Activated CD4-positive, alpha-beta T cell treated with anti-CD3 and anti-CD28 coated beads, Interleukin-2, amount 10 ng/mL, durations not matched to agents 24 days and 14 days (primary cell): Measurements from ENCODE around the gene DMXL1. TPM values are rescaled to one million over a fixed set of nuclear protein-coding genes. Genes with fewer than 3 reads are reported as not detected.
A peak's percentile ranks its signal among the peaks of the same experiment; 100 is the strongest.

ENCODE experiments used
- DNase-seq: peaks from one replicate; pipeline ENCODE4 v3.0.0; 2022
- H3K27ac Mint-ChIP-seq: one replicate; pipeline ENCODE4 v1.8.0; 2022; ENCODE audit warnings: mild to moderate bottlenecking, mixed read lengths
- H3K27me3 Mint-ChIP-seq: one replicate; pipeline ENCODE4 v1.8.0; 2022; ENCODE audit warnings: mixed read lengths
- H3K36me3 Mint-ChIP-seq: one replicate; pipeline ENCODE4 v1.8.0; 2022; ENCODE audit warnings: low read depth, mild to moderate bottlenecking, mixed read lengths
- H3K4me1 Mint-ChIP-seq: one replicate; pipeline ENCODE4 v1.8.0; 2021; ENCODE audit warnings: mixed read lengths
- H3K4me3 Mint-ChIP-seq: one replicate; pipeline ENCODE4 v1.8.0; 2022; ENCODE audit warnings: mild to moderate bottlenecking, moderate library complexity, mixed read lengths
- H3K9me3 Mint-ChIP-seq: one replicate; pipeline ENCODE4 v1.8.0; 2021; ENCODE audit warnings: mixed read lengths
- intact Hi-C: fragments of 100-400 bp; cut with micrococcal nuclease; formaldehyde crosslinking; loops from one replicate; pipeline ENCODE4 v1.15.1; 2023
- total RNA-seq: library from RNA; stranded (reverse); gene quantifications from 2 replicates; pipeline ENCODE4 v1.2.3, GENCODE V29; 2022

DMXL1 gene
- total RNA-seq, 1 donor from 2014 or later, result 25.6 TPM

- peaks cover 23% of the 10 kb centered on the region for H3K4me1 Mint-ChIP-seq
- no peaks in the 10 kb centered on the region for H3K27me3 Mint-ChIP-seq
- H3K9me3 Mint-ChIP-seq, result peaks cover 30% of the 10 kb centered on the region
- DNase-seq, result peak; percentile 48
- peaks cover 11% of the 10 kb centered on the region for H3K36me3 Mint-ChIP-seq
- intact Hi-C loops, result no loop called here
- no peak overlapping the region for H3K4me3 Mint-ChIP-seq
- no peak overlapping the region for H3K27ac Mint-ChIP-seq
Measured at GRCh38 chr5:119263639-119264038, 192.8 kb downstream of the DMXL1 start.

DNA sequence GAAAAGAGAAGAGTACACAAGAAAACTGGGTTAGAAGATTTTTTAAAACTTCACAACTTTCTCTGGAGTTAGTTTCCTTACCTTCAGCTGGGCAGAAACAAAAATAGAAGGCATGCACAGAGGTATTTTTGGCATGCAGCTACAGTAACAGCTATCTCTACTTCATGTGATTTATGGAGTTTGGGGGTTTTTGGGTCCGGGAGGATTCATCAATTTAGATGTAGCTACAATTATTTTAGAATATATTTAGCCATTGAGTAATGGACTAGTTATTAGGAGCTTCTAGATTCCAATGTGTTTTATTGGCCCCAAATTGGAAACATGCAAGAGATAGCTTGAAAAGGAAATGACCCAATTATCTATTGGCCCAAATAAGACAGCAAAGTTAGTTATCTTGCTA lies 193.3 kb downstream of the DMXL1 start:
- Mint-ChIP-seq H3K9me3 (peaks cover 27% of the 10 kb centered on the region), H3K27ac (no peak overlapping the region)
- intact Hi-C loops, result no loop called here

GRCh38 chr5:119267958-119268386 lies 197.1 kb downstream of the DMXL1 start:
- no peaks in the 10 kb centered on the region for H3K27me3 Mint-ChIP-seq
- peaks cover 26% of the 10 kb centered on the region for H3K36me3 Mint-ChIP-seq
- intact Hi-C loops, result loop anchor here (1.0 to 2.0 kb wide), 5 partner anchors 32 to 280 kb away; partner anchors contain the start of gene DTWD2
- peaks cover 22% of the 10 kb centered on the region for H3K9me3 Mint-ChIP-seq
- H3K27ac Mint-ChIP-seq, result peak overlapping the region; percentile 97
- peaks cover 54% of the 10 kb centered on the region for H3K4me1 Mint-ChIP-seq
- peak; percentile 93 for DNase-seq
- peak overlapping the region; percentile 95 for H3K4me3 Mint-ChIP-seq

More for the DNA sequence above, 193.3 kb downstream of the DMXL1 start:
- no peaks in the 10 kb centered on the region for H3K27me3 Mint-ChIP-seq
- peaks cover 12% of the 10 kb centered on the region for H3K36me3 Mint-ChIP-seq
- peaks cover 23% of the 10 kb centered on the region for H3K4me1 Mint-ChIP-seq
- DNase-seq, result peak; percentile 15
- no peak overlapping the region for H3K4me3 Mint-ChIP-seq

DNA sequence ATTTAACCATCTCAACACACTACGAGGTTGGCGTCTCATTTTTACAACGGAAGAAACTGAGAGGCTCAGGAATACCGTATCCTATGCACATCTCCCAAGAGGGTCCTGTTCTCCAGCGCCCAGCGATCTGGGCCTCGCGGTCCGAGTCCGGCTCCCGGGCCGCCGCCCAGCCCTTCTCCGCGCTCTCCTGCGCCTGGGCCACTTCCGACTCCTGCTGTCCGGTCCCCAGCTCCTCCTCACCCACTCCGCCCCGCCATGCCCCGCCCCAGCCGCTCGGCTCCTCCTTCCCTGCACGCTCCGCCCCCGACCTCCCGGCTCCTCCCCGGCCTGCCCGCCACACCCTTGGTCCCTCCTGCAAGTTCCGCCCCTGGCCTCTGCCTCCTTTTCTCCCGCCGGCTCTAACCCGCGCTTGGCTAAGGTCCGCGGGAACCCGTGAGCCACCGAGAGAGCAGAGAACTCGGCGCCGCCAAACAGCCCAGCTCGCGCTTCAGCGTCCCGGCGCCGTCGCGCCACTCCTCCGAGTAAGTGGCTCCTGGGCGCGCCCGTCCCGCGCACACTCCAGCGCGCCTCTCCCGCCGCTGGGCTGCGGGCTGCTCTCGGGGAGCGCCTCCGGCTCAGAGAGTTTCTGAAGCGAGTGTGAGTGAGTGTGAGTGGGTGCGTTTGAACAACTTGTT lies 197.6 kb downstream of the DMXL1 start:
- intact Hi-C loops, result loop anchor here (1.0 to 2.0 kb wide), 9 partner anchors 32 to 280 kb away; partner anchors contain the start of gene DTWD2
- Mint-ChIP-seq H3K27ac (peak overlapping the region; percentile 97), H3K36me3 (peaks cover 23% of the 10 kb centered on the region), H3K4me3 (peak overlapping the region; percentile 95), H3K4me1 (peaks cover 59% of the 10 kb centered on the region), H3K9me3 (peaks cover 17% of the 10 kb centered on the region), H3K27me3 (no peaks in the 10 kb centered on the region)
- peak; percentile 99 for DNase-seq

DNA sequence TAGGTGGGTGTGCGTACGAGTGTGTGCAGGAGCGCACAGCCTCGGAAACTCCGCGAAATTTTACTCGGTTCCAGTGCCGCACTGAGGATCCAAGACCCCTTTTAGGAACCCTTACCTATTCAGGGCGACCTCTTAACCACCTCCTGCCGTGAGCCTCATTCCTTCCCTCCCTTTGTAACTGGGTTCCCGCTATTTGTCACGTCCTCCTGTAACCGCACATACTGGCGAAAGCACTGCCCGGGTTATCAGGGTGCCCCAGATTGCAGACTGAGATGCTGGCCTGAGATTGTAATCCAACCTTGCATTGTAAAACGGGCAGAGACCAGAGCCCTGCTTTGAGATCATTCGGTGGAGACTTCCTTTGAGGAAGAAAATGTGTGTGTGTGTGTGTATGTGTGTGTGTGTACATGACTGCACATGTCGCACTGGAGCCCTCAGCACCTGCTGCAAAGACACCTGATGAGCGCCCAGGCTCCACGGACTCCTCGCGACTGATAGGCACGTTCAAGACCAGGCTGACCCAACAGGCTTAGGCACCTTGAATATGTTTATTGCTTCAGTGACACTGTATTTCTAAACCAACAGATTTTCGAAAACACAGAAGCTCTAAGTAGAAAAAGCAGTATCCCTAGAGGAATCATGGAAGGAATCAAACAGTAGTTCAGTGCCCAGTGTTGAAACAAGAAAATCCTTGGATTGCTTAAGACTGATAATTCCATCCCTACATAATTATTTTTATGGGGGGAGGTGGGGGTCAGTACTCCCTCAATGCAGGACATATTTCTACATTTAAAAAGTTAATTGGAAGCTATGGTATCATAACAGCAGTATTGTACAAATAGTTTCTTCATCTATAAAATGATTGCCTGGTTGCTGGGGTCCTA lies 198.4 kb downstream of the DMXL1 start:
- H3K4me1 Mint-ChIP-seq, result peaks cover 63% of the 10 kb centered on the region
- no peaks in the 10 kb centered on the region for H3K27me3 Mint-ChIP-seq
- H3K4me3 Mint-ChIP-seq, result peak overlapping the region; percentile 95
- peak overlapping the region; percentile 97 for H3K27ac Mint-ChIP-seq
- peak; percentile 83 for DNase-seq
- peaks cover 9% of the 10 kb centered on the region for H3K9me3 Mint-ChIP-seq
- intact Hi-C loops, result loop anchor here (1.0 to 2.0 kb wide), 7 partner anchors 46 to 239 kb away; no protein-coding TSS in a partner anchor
- H3K36me3 Mint-ChIP-seq, result peaks cover 26% of the 10 kb centered on the region

DNA sequence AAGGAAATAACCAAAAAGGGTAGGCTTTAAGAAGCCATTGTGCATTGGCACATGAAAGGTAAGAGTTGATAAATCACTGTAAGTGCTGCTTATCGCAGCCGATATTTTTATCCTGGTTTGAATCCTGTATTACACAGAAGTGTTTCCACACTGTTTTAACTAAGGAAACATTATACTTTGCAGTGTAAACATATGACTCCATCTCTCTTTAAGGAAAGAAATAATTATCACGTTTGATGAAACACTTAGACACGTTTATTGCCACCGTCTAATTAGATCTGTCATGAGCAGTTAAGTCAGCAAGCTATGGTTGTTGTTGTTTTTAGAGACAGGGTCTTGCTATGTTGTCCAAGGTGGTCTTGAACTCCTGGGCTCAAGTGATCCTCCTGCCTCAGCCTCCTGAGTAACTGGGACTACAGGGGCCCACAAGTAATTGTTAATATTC lies 199.3 kb downstream of the DMXL1 start:
- Mint-ChIP-seq H3K9me3 (peaks cover 7% of the 10 kb centered on the region), H3K4me3 (peak overlapping the region; percentile 95), H3K36me3 (peaks cover 27% of the 10 kb centered on the region), H3K27ac (peak overlapping the region; percentile 88), H3K4me1 (peaks cover 72% of the 10 kb centered on the region), H3K27me3 (no peaks in the 10 kb centered on the region)
- peak; percentile 56 for DNase-seq
- intact Hi-C loops, result no loop called here

- Mint-ChIP-seq H3K4me1 (peaks cover 72% of the 10 kb centered on the region), H3K27me3 (no peaks in the 10 kb centered on the region), H3K9me3 (no peaks in the 10 kb centered on the region), H3K4me3 (peak overlapping the region; percentile 95), H3K36me3 (peaks cover 26% of the 10 kb centered on the region), H3K27ac (peak overlapping the region; percentile 76)
- intact Hi-C loops, result no loop called here
- peak; percentile 66 for DNase-seq
Measured at GRCh38 chr5:119270960-119271757, 200.3 kb downstream of the DMXL1 start.

DNA sequence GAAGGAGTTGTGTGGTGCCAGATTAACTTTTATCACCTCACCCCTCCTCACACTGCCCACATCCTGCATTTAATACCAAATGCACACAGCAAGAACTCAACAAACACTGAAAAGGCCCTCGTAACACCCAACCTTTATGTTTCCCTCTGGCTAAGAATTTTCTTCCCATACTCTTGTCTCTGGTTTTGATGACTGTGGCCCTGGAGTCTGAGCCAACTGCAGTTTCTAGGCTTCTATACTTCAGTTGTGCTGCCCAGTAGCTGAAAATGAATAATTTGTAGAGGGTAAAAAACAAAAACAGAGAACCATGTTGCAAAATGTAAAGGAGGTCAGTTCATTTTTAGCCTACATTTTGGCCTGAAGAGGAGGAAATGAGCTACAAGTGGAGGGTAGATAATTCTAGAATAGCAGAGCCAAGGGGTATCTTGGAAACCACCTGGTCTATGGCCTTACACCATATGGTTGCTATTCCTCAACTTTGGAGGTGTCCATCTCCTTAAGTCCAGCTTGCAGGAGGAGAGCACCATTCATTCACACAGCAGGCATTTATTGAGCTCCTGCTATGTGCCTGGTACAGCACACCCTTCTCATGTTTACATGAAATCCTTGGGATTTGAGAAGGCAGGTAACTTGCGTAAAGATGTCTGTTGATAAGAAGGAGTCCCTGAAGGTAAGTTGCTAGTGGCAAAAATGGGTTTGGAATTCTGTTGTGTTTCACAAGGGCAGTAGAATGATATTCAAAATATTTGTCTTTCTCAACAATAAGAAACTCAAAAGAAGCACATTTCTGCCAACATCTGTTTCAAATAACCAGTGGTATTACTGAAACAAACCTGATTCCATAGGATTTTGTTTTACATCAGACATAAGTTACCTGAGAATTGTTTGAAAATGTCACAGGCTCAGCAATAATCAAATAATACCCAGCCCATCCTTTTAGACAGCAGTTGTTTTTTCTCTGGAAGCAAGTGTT lies 201.2 kb downstream of the DMXL1 start:
- no peaks in the 10 kb centered on the region for H3K27me3 Mint-ChIP-seq

DNA sequence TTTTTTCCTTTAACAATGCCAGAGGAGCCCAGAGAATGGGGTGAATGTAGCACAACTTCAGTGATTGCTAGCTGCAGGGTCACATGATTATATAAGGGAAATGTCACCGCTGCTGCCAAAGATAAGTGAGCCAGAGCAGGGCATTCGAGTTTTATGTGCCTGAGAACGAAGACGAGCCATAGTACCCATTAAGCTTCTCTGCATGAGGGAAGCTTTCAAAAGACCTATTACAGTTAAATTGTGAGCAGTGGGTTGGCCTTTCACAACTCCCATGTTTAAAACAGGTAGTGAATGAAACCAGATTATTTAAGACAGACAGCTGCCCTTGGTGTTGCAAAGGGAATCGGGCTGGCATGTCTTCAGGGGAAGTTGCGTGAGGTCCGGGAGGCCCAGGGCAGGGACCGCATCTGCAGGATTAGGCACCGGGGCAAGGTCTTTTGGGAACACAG lies 202.5 kb downstream of the DMXL1 start:
- peak overlapping the region; percentile 95 for H3K4me3 Mint-ChIP-seq
- H3K4me1 Mint-ChIP-seq, result peaks cover 77% of the 10 kb centered on the region
- peaks cover 34% of the 10 kb centered on the region for H3K36me3 Mint-ChIP-seq
- H3K27ac Mint-ChIP-seq, result peak overlapping the region; percentile 95
- intact Hi-C loops, result no loop called here
- no peaks in the 10 kb centered on the region for H3K9me3 Mint-ChIP-seq
- no peaks in the 10 kb centered on the region for H3K27me3 Mint-ChIP-seq
- DNase-seq, result peak; percentile 77

More for the DNA sequence above, 201.2 kb downstream of the DMXL1 start:
- Mint-ChIP-seq H3K27ac (peak overlapping the region; percentile 95), H3K4me1 (peaks cover 74% of the 10 kb centered on the region), H3K4me3 (peak overlapping the region; percentile 95), H3K36me3 (peaks cover 29% of the 10 kb centered on the region), H3K9me3 (no peaks in the 10 kb centered on the region)
- intact Hi-C loops, result no loop called here
- DNase-seq, result peak; percentile 59

DNA sequence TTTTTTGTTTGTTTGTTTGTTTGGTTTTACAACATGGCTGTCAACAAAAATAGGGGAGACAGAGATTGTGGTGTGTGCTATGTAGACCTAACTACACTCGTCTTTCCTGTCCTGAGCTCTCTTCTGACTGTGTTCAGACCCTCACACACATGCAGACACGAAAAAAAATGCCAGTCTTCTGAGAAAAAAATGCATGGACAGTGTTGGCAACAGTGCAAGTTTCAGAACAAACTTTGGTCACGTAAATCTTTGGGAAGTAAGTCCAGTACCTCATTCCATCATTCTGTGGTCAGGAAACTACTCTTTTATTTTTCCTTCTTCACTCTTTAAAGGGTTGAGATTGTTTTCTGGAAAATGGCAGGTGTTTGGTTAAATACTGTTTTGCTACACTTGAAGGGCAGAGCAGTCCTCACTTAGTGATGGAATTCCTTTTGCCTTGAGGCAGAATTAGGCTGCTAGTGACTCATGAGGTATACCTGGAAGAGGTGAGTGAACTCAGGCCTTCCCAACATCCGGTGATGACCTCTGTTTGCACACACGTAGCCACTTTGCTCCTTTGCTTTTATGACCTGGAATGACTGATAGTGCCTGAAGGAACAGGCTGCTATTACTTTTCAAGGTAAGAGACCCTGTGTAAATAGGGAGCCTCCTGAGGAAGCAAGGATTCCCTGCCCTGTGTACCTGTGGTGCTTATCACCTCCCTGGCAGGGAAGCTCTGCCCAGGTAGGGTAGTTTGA lies 203.3 kb downstream of the DMXL1 start:
- Mint-ChIP-seq H3K9me3 (no peaks in the 10 kb centered on the region), H3K36me3 (peaks cover 32% of the 10 kb centered on the region), H3K27ac (peak overlapping the region; percentile 95), H3K4me3 (peak overlapping the region; percentile 95), H3K27me3 (no peaks in the 10 kb centered on the region), H3K4me1 (peaks cover 85% of the 10 kb centered on the region)
- intact Hi-C loops, result loop anchor here (1.0 to 2.0 kb wide), 4 partner anchors 35 to 123 kb away; no protein-coding TSS in a partner anchor
- no peak for DNase-seq

GRCh38 chr5:119274767-119275130 lies 203.9 kb downstream of the DMXL1 start:
- Mint-ChIP-seq H3K27ac (peak overlapping the region; percentile 95), H3K4me3 (peak overlapping the region; percentile 95), H3K27me3 (no peaks in the 10 kb centered on the region), H3K36me3 (peaks cover 29% of the 10 kb centered on the region), H3K9me3 (no peaks in the 10 kb centered on the region), H3K4me1 (peaks cover 89% of the 10 kb centered on the region)
- peak; percentile 78 for DNase-seq
- intact Hi-C loops, result loop anchor here (1.0 to 2.0 kb wide), 6 partner anchors 13 to 122 kb away; no protein-coding TSS in a partner anchor

DNA sequence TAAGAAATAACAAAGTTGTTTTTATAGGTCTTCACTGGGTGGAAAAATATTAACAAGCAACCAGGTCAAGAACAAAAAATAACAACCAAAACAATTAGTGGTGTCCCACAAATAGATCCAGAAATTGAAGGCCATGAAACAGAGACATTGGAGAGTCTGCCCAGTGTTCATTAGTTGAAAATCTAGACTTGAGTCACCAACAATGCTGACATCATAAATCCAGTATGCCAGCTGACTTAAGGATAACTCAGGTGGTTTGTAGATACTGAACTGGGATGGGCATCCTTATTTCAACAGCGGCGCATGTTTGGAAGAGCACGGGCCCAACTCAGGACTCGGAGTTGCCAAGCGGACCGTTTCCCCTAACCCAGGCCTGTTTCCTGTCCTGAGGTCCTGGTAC lies 204.3 kb downstream of the DMXL1 start:
- intact Hi-C loops, result loop anchor here (1.0 to 2.0 kb wide), 3 partner anchors 12 to 122 kb away; no protein-coding TSS in a partner anchor
- no peak for DNase-seq
- no peaks in the 10 kb centered on the region for H3K9me3 Mint-ChIP-seq
- peaks cover 89% of the 10 kb centered on the region for H3K4me1 Mint-ChIP-seq
- H3K36me3 Mint-ChIP-seq, result peaks cover 30% of the 10 kb centered on the region
- no peaks in the 10 kb centered on the region for H3K27me3 Mint-ChIP-seq
- H3K27ac Mint-ChIP-seq, result peak overlapping the region; percentile 95
- peak overlapping the region; percentile 95 for H3K4me3 Mint-ChIP-seq
